Cortex of kidney (tissue), 1 donor: ENCODE measurements around the gene ARRB2.

Experiments
- DNase-seq: peaks from one replicate; lab custom pipeline; 2025; lab: John Stamatoyannopoulos, UW

ARRB2 gene

DNA sequence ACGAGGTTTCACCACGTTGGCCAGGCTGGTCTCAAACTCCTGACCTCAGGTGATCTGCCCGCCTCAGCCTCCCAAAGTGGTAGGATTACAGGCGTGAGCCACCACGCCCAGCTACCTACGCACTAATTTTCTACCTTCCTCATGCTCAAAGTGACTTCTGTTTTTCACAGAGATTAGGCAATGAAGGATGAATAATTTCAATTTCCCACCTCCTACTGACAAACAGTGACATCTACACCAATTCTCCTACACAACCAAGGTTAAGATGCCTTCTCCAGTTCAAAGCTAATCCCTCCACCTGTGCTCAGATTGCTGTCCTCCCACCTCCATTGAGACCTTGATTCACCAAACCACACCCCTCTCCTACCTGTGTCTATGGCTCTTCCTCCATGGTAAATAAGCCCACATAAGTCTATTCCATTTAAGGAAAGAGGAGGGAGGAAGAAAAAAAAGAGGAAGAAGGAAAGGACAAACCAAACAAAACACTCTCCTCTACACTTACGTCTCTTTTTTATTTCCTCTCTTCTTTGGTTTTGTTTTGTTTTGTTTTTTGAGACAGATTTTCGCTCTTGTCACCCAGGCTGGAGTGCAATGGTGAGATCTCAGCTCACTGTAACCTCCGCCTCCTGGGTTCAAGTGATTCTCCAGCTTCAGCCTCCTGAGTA lies 15.3 kb downstream of the ARRB2 start:
- no peak for DNase-seq

DNA sequence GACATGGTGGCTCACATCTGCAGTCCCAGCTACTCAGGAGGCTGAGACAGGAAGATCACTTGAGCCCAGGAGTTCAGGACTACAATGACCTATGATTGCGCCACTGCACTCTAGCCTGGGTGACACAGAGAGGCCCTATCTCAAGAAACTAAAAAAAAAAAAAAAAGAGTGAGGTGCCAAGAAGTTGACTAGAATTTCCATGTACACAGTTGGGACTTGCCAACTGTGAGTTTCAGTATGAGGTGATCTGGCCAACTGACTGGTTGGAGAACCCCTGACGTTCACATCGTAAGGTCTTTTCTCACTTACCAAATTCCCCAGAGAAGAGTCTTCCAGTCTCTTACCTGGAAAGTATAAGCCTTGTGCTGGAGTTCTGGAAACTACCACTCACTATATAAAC lies 17.7 kb downstream of the ARRB2 start:
- no peak for DNase-seq

DNA sequence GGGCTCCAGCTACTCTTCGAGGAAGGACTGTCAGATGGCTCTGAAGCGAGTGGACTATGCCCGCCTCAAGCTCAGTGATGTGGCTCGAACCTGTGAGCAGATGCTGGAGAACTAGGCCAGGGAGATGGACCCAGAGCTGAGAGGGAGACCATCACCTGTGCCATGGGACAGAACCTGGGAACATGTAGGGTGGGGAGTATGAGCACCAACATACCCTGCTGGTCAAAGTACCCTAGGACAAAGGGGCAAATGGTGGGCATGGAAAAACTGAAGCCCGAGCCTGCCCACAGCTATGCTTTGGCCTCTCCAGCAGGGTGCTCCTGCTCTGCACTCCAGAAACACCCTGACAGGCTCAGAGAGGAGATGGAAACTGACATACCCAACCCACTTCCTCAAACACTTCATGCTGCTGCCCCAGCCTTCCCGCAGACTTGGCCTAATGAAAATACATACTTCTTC lies 22.7 kb downstream of the ARRB2 start:
- DNase-seq, result no peak

DNA sequence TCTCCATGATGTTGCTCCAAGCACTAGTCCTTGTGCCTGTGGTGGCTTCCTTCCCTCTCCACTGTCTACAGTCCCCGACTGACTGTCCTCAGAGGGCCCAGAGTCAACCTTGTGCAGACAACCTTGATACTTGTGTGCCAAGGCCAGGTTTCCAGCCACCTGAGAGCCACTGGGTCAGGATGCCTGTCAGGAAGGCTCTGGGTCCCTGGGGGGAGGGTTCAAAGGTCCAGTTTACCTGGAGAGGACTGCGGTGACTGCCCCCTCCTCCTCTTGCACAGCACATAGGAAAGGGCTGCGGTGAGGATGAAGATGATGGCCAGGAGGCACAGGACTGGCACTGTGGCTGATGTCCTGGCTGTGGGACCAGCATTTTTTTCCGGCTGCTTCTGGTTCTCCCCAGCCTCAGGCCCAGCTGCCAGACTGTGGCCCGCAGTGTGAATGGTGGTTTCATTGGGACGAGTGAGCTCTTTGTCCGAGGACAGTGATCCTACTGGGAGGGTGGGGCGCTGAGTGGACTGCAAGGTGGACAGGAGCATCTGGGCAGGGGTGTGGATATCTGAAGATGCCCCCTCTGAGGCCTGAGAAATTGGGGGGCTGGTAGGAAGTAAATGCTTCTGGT lies 24.5 kb downstream of the ARRB2 start:
- no peak for DNase-seq

DNA sequence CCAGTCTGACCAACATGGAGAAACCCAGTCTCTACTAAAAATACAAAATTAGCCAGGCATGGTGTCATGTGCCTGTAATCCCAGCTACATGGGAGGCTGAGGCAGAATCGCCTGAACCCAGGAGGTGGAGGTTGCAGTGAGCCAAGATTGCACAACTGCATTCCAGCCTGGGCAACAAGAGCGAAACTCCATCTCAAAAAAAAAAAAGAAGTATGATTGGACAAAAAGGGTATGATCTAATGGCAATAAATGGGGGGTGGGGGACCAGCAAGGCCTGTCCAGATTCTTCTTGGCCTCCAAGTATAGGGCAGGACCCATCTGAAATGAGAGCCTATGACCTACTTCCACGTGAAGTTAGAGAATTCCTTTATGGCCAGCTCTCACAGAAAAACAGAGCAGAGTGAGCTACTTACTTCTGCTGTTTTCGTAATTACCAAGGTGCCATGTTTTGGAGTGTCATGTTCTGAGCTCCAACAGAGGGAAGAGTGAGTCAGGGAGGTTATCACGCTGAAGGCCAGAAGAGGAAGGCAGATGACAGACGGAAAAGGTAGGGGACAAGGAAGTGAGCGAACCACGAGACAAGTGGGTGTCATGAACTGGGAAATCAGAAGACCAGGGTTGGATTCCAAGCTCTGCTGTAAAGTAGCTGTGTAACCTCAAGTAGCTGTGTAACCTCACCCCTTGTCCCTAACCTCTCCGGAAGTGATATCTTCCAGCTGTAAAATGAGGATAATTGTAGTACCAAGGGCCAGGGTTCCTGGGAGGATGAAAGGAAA lies 25.6 kb downstream of the ARRB2 start:
- no peak for DNase-seq

DNA sequence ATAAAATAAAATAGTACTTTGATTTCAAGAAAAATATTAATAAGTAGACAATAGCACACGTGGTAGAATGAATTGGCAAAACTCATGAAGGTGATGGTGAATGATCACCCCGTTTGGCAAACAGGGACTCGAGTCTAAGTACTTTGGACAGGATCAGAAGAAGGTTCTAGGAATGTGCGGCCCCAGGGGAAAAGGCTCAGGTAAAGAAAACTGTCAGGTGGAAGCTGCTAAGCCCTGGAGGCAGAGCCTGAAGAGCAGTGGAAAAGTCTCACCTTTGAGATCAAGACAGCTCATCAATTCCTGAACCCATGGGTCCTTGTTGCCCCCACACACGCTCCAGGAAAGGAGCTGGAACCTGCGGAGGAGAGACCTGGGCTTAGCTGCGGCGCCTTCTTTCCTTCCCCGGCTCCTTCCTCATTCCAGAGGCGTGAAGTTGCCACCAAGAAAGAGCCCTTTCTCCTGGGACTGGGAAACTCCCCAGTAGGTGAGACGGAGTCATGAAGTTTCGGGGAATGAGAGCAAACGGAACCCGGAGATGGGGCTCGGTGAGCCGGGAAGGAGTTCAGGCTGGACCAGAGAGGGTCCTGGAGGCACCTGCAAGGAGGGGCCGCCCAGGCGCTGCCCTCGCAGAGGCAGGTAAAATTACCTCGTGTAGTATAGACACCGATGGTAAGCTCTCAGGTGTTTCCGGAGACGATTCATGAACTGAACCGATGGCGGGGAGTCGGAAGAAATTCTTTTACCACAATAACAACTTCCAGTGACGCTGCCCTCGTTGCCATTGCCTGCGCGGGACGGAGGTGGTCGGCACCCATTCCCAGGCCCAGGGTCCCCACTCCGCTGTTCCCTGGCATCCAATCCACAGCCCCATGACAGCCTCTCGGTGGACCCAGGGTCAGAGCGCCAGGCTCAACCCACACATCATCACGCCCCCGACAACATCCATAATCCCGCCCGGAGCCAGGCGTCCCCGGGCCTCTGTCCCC lies 28.0 kb downstream of the ARRB2 start:
- no peak for DNase-seq

DNA sequence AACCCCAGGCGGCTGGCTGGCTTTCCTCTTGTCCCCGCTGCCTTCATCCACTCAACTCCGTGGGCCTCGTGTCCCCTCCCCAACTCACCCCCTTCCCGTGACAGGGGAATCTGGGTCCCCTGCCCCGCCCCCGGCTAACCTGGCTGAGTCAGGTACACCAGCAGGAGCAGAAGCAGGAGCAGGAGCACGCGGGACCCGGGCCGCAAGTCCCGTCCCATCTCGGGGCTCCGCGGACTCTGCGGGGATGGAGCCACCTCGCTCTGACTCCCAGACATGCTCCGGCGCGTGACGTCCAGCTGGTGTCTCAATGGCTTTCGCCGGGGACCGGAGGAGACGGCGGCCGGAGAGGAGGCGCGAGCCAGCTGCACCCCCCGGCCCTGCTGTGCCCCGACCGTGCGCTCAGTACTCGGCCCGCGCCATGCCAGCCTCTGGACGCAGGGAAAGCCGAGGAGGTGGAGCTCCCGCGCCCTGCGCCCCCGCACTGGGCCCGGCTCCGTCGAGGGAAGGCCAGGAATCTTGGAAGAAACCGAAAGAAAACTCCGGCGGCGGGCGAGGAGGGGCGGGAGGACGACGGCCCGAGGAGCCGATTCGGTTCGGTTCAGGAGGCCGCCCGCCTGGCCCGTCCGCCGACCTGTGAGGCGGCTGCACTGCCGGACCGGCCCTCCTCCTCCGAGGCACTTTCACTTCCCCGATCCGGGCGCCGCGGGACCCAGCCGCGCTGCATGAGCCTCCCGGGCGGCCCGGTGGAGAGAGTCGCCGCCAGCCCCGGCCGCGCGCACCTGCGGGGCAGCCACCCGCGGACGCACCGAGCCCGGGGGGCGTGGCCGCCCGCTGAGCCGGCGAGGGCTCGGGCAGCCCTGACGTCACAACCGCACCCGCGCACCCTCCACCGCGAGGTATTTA lies 28.9 kb downstream of the ARRB2 start, which contains the start of the genes CXCL16 and ZMYND15:
Gene CXCL16 (minus strand): TSS at position 807 of the 903 bp plus-strand sequence. CDS start 589 bp downstream, at position 218.
Gene ZMYND15 (plus strand): TSS at position 712 of the 903 bp plus-strand sequence. CDS start 716 bp downstream, outside the sequence.
- DNase-seq, result no peak

DNA sequence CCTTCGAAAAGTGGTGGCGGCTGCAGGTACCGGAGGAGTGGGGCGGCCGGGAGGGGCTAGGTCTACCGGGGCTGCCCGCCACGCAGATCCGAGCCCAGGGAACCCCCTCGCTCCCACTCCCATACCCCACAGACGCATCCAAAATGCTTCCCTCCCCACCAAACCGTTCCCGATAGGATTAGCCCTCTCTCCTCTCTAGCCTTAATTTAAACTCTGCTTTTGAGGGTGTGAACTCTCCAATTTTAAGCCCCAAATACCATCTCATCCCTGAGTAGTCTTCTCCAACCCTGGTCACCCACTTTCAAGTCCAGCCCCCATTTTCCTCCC lies 29.6 kb downstream of the ARRB2 start:
- no peak for DNase-seq

DNA sequence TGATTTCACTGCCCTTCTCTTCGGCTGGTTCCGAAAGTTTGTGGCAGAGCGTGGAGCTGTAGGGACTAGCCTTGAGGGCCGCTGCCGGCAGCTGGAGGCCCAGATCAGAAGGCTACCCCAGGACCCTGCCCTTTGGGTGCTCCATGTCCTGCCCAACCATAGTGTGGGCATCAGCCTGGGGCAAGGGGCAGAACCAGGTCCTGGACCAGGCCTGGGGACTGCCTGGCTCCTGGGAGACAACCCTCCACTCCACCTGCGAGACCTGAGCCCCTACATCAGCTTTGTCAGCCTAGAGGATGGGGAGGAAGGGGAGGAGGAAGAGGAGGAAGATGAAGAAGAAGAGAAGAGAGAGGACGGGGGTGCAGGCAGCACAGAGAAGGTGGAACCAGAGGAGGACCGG lies 30.2 kb downstream of the ARRB2 start:
- DNase-seq, result no peak

DNA sequence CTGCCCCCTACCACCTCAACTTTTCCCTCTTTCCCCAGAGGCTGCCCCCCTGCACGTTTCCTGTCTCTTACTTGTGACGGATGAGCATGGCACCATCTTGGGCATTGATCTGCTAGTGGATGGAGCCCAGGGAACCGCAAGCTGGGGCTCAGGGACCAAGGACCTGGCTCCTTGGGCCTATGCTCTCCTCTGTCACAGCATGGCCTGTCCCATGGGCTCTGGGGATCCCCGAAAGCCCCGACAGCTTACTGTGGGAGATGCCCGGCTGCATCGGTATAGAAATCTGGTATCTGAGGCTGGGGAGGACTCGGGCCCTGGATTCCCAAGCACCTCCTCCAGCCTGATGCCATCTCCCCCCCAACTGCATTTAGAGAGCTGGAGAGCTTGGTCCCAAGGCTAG lies 31.1 kb downstream of the ARRB2 start:
- no peak for DNase-seq

DNA sequence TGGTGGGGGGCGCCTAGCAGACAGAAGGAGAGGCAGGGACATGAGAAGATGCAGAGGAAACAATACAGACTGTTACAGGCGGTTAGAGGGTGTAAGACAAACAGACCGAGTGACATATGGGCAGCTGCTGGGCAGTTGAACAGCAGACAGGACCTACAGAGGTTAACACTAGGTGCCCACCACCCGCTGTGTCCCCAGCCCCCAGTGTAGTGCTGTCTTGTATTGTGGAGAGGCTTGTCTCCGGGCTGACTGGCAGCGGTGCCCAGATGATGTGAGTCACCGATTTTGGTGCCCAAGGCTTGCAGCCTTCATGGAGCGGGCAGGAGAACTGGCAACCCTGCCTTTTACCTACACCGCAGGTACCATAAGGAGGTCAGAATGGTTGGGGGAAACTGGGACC lies 31.7 kb downstream of the ARRB2 start:
- no peak for DNase-seq

DNA sequence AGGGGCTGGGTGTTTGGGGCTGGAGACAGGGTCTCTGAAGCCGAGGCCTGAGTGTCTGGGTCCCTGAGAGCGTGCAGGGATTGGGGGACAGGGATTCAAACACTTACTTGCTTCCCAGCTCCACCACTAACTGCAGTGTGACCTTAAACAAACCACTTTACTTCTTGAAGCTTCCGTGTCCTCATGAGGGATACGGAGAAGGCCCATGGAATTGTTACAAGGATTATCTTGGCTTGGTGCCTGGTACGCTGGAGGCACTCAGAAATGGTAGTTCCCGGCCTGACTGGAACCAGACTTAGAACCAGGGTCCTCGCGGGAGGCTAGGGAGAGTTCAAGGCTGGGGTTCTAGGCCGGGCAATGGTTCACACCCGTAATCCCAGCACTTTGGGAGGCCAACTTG lies 32.2 kb downstream of the ARRB2 start:
- DNase-seq, result no peak

DNA sequence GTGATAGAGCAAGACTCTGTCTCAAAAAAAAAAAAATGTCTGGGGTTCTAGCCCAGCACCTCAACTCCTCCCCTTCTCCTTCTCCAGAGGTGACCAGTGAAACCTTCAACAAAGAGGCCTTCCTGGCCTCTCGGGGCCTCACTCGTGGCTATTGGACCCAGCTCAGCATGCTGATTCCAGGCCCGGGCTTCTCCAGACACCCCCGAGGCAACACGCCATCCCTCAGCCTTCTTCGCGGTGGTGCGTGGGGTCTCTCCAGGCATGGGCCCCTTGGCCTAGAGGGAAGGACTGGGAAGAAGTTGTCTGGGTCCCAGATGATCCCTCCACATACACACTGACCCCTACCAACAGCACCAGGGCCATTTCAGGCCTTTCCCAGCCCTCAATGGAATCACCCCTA lies 32.8 kb downstream of the ARRB2 start:
- no peak for DNase-seq

DNA sequence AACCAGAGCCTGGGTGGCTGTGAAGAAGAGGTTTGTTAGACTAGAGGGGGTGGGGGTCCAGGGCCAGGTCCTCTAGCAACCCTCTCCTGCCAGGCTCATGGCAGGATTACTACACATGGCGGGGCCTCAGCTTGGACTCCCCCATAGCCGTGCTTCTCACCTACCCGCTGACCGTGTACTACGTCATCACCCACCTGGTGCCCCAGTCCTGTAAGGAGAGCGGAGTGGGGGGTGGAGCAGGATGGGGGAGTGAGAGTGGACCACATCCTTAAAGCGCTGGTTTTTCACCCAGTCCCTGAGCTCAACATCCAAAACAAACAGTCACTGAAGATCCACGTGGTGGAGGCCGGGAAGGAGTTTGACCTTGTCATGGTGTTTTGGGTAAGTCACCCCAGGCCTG lies 33.5 kb downstream of the ARRB2 start:
- no peak for DNase-seq

DNA sequence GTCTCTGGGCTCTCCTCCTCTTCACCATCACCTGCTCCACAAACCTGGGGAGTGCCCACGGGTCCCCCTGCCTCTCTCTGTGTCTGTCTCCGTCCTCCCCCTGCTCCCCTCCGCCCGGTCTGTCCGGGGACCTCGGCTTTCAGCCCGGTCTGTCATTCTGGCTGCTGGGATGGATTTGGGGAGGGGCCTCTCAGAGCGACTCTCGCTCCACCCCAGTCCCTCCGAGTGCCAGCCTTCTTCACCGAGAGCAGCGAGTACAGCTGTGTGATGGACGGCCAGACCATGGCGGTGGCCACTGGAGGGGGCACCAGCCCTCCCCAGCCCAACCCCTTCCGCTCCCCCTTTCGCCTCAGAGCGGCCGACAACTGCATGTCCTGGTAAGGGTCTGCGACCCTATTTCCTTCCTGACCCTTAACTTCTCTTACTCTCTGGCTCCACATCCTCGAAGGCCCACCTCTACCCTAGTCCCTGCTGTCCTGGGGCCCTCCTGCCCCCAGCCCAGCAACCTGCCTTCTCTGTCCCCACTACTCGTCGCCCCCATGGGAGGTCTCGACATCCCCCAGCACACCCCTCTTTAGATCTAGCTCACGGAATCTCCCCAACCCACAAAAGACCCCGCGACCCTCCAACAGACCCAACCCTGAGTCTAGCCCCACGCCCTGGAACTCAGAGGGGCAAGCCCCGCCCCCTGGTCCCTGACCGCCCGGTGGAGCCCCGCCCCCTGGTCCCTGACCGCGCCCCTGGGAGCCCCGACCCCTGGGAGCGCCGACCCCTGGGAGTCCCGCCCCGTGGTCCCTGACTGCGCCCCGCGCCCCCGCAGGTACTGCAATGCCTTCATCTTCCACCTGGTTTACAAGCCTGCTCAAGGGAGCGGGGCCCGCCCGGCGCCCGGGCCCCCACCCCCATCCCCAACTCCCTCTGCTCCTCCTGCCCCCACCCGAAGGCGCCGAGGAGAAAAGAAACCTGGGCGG lies 34.9 kb downstream of the ARRB2 start:
- DNase-seq, result no peak

DNA sequence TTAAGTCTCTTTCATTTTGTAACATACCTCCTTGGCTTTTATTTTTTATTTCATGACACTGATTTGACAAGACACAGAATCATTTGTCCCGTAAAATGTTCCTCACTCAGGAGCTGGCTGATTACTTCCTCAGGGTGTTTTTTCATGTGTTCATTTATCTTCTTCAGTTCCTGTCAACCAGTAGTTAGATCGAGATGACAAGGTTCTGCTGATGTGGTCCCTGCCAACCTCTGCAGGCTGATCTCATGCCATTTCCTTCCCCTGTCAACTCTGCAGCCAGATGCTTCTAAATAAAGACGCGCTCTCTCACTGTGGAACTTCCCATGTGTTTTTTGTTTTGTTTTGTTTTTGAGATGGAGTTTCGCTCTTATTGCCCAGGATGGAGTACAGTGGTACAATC lies 37.4 kb downstream of the ARRB2 start:
- no peak for DNase-seq

DNA sequence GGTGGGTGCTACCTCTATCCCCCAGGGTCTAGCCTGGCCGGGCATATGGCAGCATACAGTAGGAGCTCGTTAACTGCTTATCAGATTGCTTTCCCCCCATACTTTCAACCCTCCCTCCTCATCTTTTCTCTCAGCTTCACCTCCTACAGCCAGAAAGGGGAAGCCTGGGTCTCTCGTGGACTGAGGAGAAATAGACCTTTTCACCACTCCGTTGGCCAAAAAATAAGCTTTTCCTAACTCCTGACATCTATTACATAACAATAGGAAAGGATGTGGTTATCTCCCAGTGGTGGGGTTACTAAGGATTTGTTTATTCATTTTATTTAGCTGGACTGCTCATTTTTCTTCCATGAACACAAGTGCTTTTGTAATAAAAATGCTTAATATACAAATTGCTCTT lies 38.3 kb downstream of the ARRB2 start:
- no peak for DNase-seq

DNA sequence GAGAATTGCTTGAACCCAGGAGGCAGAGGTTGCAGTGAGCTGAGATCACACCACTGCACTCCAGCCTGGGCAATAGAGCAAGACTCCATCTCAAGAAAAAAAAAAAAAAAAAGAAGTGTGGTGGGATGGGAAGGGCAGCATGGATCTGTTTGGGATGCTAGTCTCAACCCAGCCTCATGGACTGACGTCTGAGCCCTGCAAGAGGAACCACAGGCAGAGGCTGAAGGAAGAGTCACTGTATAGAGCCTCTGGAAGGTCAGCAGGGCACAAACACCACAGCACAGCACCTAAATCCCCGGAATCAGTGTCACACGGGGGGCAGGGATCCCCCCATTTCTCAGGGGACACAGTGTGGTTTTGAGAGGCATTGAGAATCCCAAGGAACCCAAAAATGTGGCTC lies 40.2 kb downstream of the ARRB2 start:
- no peak for DNase-seq

DNA sequence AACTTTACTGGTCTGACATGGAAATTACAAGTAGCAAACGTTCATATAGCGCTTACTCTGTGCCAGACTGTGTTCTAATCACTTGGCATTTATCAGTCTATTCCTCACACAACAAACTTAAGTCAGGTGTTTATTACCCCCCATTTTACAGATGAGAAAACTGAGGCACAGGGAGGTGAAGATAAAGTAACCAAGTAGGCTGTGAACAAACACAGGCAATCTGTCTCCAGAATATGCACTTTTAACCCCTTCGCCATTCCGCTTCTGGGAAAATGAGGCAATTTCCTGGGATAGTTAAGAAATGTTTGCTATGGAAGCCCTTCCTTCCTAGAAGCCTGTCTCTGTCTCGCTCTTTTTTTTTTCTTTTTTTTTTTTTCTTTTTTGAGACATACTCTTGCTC lies 41.5 kb downstream of the ARRB2 start:
- no peak for DNase-seq

DNA sequence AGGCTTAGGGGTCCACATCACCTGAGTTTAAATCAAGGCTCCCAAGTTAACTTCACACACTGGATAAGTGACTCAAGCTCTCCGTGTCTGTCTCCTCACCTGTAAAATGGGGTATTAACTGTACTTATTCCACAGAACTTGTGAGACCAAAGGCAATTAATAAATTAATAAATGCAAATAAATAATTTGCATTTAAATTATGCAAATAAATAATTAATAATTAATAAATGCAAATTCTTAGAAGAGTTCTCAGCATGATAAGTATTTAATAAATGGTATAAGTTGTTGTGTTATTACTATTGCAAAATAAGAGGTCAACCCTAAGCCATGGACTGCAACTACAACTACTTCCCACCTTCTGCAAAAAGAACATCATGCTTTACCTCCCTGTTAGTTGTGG lies 43.0 kb downstream of the ARRB2 start:
- DNase-seq, result no peak
